ENCODE data around the gene HOXA6.

HOXA6 gene

GRCh38 chr7:27151341-27151930 is 3.9 kb upstream of the HOXA6 start:
- Histone ChIP-seq H3K36me3 (peaks cover 0 to 3% (median 0%) of the 10 kb centered on the region in 3 donors), H3K9me3 (no peaks in the 10 kb centered on the region), H3K4me1 (peaks cover 10 to 65% (median 48%) of the 10 kb centered on the region in 4 donors), H3K27ac (peak overlapping the region; percentile 94 to 95), H3K27me3 (no peaks in the 10 kb centered on the region), H3K4me3 (peak overlapping the region; percentile 66 to 78)
- DNase-seq, result peak in 1 of 2 donors; percentile 81
- intact Hi-C loops (cut with DNase I; ENCODE audit: low total_unique reads), result no loop called here
- no peak for TF ChIP-seq CTCF (IDR thresholded peaks at IDR 0.05)

- peaks cover under 1 to 7% (median under 1%) of the 10 kb centered on the region in 3 donors for H3K36me3 ChIP-seq
- H3K9me3 ChIP-seq, result no peaks in the 10 kb centered on the region
- peak; percentile 86 to 95 for TF ChIP-seq CTCF (IDR thresholded peaks at IDR 0.05)
- peak overlapping the region; percentile 94 to 95 for H3K27ac ChIP-seq
- H3K4me1 ChIP-seq, result peaks cover 10 to 65% (median 47%) of the 10 kb centered on the region in 4 donors
- DNase-seq, result peak; percentile 81 to 90
- intact Hi-C loops (cut with DNase I; ENCODE audit: low total_unique reads), result no loop called here
- no peaks in the 10 kb centered on the region for H3K27me3 ChIP-seq
- H3K4me3 ChIP-seq, result peak overlapping the region; percentile 66 to 78
Observed at GRCh38 chr7:27150568-27151340, 3.2 kb upstream of the HOXA6 start.

GRCh38 chr7:27149842-27150567 is 2.4 kb upstream of the HOXA6 start:
- TF ChIP-seq CTCF (IDR thresholded peaks at IDR 0.05), result no peak
- H3K9me3 ChIP-seq, result no peaks in the 10 kb centered on the region
- H3K4me1 ChIP-seq, result peaks cover 10 to 58% (median 39%) of the 10 kb centered on the region in 4 donors
- peak in 1 of 2 donors; percentile 66 for DNase-seq
- intact Hi-C loops (cut with DNase I; ENCODE audit: low total_unique reads), result no loop called here
- peak overlapping the region; percentile 94 to 95 for H3K27ac ChIP-seq
- peak overlapping the region; percentile 66 to 78 for H3K4me3 ChIP-seq
- no peaks in the 10 kb centered on the region for H3K27me3 ChIP-seq
- peaks cover 8 to 15% (median 8%) of the 10 kb centered on the region in 3 donors for H3K36me3 ChIP-seq

- peak overlapping the region; percentile 66 to 78 for H3K4me3 ChIP-seq
- peaks cover 10 to 48% (median 37%) of the 10 kb centered on the region in 4 donors for H3K4me1 ChIP-seq
- H3K36me3 ChIP-seq, result peaks cover 17 to 25% (median 18%) of the 10 kb centered on the region in 3 donors
- peak overlapping the region; percentile 71 to 94 for H3K27ac ChIP-seq
- intact Hi-C loops (cut with DNase I; ENCODE audit: low total_unique reads), result no loop called here
- no peaks in the 10 kb centered on the region for H3K9me3 ChIP-seq
- TF ChIP-seq CTCF (IDR thresholded peaks at IDR 0.05), result no peak
- no peaks in the 10 kb centered on the region for H3K27me3 ChIP-seq
- DNase-seq, result peak in 1 of 2 donors; percentile 62
Observed at GRCh38 chr7:27148756-27149641, 1.4 kb upstream of the HOXA6 start.

All from tibial artery (tissue), 4 donors.